NCI-H226 (cell line): Measurements from ENCODE around the gene TREM2.
"Not testable (repeated sequence)": the region's sequence is repeated elsewhere in the genome, so short reads cannot be mapped to it uniquely, and the experiment has no call there.

Experiments
- DNase-seq: peaks from one replicate; pipeline ENCODE4 v3.0.0-alpha.2; 2015

Gene TREM2

DNA sequence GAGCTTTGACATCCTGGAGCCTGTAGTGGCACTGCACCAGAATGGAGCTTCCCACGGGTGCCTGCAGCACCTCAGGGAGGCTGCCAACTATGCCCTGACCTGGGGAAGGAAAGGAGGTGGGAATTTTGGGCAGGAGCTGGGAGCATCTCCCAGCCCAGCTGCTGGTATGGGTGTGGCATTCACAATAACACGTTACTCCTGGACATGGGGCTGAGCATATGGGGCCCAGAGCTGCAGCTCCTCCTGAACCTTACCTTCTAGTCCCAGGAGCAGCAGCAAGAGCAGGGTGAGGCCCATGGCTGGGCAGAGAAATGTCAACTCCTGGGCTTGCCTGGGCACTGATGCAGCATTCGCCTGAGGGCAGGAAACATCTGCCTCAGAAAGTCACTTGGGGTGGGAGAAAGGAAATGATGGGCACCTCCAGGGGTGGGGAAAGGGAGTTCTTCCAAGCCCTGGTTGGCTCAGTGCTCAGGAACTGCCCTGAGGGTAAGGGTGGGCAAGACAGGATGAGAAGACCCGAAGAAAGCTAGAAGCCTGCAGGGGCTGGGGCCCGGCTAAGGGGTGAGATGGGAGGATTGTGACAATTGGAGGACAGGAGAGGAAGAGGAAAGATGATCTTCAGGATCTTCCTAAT is 8.8 kb downstream of the TREM2 start, which contains the start of gene TREML1:
TREML1 (minus strand) TSS at position 356 of the 634 bp plus-strand sequence; CDS start at position 297, 59 bp downstream.
- DNase-seq, result no peak

DNA sequence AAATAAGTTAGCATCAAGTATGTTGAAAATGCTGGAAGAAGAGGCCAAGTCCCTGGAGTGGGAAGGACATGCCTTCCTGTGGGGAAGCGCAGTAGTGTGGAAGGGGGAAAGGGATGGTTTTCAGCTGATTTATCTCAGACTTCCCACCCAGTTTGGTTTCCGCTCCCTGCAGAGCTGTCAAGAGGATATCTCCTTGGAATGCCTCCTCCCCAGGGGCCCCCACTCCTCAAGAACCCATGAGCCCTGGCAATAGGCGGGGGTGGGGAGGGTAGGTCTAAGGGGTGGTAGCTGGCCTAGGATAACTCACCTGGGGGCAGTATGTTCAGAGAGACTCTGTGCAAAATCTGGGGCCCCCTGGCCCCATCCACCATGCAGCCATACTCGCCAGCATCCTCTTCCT is 9.5 kb downstream of the TREM2 start:
- DNase-seq, result no peak

DNA sequence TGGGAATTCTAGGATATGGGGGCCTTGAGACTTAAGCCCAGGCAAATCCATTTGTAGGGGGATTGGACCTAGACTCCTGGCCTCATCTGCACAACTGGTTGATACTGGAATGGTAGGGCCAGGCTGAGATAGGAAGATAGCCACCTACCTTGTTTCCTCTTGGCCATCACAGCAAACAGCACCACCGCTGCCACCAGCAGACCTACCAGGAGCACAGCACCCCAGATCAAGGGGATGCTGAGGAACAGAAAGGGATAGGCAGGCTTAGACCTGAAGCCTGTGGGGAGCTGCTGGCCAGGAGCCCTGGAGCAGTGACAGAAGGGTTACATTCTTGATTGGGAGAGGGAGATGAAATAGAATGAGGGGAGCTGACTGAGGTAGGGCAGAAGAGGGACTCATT is 12.2 kb downstream of the TREM2 start:
- DNase-seq, result no peak

DNA sequence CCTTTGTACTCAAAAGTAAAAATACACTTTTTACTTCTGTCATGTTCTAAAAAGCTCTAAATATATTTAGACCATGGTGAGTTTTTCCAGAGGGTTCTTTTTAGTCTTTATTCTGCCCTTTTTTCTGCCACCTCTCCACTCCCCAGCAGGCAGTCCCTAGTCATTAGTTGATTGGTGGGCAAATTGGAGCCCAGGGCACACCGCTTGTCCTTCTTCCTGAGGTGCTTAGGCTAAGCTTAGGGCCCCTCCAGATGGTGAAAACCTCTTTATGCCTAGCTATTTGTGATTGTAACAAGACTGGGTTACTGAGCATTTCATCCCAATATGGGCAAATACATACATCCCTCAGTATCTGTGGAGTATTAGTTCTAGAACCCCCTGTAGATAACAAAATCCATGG is 15.0 kb downstream of the TREM2 start:
- no peak for DNase-seq

DNA sequence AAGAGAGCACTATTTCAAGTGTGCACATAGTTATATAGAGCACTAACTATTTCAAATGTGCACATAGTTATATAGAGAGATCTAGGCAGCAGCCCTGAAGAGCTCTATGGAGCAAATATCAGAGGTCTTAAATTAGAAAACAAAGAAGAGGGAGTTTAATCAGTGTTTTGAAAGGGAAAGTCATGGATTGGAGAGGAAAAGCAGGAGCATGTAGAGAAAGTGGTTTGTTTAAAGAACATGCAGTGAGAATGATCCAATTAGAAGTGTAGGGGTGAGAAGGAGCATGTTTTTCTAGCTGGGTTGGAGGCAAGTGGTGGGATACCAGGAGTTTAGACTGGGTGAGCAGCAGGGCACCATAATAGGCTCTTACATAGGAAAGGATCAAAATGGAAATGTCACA is 26.0 kb downstream of the TREM2 start:
- no peak for DNase-seq

DNA sequence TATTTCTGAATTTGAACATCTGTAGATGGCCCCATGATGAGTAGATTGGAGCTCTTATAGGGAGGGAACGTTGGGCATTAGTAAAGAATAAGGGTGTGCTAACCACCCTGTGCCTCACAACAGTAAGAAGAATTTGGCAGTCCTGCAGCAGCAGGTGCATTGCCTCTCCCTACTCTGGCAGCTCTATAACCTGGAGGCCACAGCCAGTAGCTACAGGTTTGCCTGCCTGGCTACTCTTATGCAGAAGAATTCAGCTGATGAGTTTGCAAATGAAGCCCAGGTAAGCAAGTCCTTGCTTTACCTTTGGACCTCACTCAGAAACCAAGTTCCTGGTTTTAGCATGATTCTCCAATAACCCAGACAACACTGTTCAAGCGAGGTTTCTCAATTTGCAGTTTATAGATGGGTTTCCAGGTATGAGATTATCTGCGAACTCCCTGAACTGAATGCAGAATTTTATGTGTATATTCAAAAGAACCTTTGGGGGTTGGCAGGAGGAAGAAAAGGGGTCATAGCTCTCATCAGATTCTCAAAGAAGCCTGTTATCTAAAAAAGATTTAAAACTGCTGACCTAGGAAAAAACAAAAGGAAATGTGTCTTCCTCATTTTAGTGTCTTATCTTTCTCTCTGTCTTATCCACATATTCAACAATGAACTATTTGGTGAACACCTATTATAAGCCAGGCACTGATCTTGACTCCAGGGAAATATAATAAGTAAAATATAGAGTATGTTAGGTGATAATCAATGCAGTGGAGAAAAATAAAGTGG is 27.7 kb downstream of the TREM2 start:
- no peak for DNase-seq

DNA sequence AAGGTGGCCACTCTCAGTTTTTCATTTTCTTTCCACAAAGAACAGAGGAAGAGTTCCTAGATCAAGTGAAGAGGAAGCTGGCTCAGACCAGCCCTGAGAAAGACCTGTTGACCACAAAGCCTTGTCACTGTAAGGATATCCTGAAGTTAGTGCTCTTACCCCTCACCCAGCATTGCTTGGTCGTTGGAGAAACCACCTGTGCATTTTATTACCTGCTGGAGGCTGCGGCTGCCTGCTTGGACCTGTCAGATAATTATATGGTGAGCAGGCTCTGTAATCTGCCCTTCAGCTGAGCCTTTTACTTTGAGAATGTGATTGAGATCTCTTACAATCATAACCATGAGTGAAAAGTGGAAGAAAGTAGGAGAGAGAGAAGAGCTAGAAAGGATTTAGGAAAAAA is 30.7 kb downstream of the TREM2 start:
- DNase-seq, result no peak

DNA sequence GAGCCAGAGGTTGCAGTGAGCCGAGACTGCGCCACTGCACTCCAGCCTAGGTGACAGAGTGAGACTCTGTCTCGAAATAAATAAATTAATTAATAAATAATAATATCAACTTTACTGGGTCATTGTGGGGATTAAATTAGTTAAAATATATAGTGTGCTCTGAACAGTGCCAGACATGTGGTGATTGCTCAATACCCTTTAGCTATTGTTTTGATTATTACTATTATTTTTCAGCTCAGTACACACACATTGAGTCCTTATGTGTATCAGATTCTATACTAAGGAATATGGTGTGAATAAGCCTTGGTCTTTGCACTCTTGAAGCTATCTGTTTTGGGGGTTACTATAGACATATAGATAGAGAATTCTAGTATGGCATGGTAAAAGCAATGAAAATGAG is 37.6 kb downstream of the TREM2 start:
- DNase-seq, result no peak

DNA sequence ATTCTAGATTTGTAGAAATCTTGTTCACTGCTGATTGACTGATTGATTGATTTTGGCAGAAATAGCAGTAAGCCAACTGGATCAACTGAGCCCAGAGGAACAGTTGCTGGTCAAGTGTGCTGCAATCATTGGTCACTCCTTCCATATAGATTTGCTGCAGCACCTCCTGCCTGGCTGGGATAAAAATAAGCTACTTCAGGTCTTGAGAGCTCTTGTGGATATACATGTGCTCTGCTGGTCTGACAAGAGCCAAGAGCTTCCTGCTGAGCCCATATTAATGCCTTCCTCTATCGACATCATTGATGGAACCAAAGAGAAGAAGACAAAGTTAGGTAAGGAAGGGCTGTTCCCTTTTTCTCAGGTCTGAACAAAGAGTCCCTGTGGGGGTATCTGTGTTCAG is 40.0 kb downstream of the TREM2 start:
- DNase-seq, result no peak

DNA sequence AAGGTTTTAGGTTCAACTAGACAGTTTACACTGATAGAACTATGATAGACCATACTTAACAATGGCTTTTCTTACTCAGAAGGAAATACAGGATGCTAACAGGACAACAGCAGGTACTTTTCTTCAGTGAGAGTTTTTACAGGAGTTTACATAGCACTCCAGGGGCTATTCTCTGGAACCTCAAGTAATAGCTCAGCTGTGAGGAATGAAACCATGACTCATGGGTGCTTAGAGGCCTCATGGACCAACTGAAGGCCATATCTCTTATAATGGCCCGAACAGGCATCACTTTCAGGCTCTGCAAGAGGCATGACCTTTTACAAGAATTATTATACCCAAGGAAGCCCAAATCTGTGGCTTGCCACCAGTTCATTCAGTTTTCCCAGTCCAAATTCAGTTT is 40.5 kb downstream of the TREM2 start:
- DNase-seq, result no peak

DNA sequence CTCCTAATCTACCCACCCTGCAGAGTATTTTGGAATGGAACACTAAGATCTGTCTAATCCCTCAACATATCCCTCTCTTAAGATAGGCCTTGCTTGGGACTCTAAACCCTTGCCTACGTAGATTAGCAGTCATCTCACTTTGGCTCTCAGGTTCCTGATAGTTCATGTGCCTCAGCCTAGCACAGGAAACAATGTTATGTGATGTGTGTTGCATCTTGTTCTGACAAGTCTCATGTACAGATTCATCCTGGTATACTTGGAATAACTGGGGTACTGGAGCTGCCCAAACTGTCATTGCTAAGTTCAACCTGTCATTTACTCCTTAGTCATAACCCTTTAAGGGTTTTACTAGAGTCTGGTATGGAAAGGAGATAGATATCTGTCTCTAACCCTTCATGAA is 42.9 kb downstream of the TREM2 start:
- DNase-seq, result no peak

DNA sequence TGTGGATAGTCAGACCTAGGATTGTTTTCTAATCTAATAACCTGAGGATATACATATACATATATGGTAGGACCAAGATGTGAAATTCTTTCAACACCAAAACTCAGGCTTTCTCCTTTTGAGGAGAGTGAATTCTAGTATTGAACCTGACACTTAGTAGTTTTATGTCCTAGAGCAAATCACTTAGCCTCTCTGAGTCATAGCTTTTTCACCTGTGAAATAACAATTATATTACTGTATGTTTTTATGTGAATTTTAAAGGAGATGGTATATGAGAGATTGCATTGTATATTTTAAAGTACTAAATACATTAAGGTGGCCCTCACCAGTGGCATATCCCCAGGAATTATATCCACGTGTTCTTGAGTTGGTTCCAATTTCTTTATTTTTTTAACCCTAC is 43.4 kb downstream of the TREM2 start:
- DNase-seq, result no peak

DNA sequence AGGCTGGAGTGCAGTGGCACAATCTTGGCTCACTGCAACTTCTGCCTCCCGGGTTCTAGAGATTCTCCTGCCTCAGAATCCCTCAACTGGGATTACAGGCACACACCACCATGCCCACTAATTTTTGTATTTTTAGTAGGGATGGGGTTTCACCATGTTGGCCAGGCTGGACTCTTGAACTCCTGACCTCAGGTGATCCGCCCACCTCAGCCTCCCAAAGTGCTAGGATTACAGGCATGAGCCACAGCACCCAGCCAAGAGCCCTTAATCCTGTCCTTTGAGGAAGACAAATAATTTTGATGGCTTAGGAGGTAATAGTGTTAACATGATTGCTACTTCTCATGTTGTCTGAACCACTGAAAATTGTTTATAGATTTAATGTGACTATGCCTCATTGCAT is 47.9 kb downstream of the TREM2 start:
- DNase-seq, result not testable (repeated sequence)

DNA sequence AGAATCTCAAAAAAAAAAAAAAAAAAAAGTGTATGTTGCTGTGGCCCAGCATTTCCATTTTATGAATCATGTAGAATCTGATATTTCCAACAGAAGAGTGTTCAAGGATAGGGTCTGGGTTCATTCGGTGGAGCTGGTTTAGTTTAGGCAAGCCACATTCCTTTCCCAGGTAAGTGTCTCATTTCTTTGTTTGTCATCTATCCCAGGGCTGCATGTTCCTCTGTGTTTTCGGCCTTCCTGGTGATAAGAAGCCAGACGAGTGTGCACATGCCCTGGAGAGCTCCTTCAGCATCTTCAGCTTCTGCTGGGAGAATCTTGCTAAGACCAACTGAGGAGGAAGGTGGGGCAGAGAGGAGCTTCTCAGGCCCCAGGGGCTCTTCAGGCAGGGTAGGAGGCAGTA is 51.9 kb downstream of the TREM2 start:
- no peak for DNase-seq
